HepG2 (cell line): Measurements from ENCODE around the gene ZNF618. TPM values are rescaled to one million over a fixed set of nuclear protein-coding genes. Genes with fewer than 3 reads are reported as not detected.
A peak's percentile ranks its signal among the peaks of the same experiment; 100 is the strongest.

Experiments used
- ATAC-seq: fragments of 200-7000 bp; cut with Tn5 transposase; 3 replicates; pipeline ENCODE4 v1.9.1; 2020; ENCODE audit warnings: mild to moderate bottlenecking, moderate library complexity
- BruUV-seq: library from RNA; stranded (reverse); fragments of 400-500 nt; replicated peaks from 2 replicates; lab custom pipeline; 2021; lab: Mats Ljungman, UMichigan
- CTCF ChIA-PET: fragments of 300-600 bp; formaldehyde crosslinking; extraction: SDS; loops from one replicate; lab custom pipeline; 2021; ENCODE audit warnings: low total read pairs, inconsistent platforms, low intra/inter-chr PET ratio; lab: Yijun Ruan, JAX
- POLR2A ChIA-PET: fragments of 350-600 bp; sonication (Branson Sonifier 250); formaldehyde crosslinking; loops from one replicate; lab custom pipeline; 2020; ENCODE audit warnings: antibody characterized with exemption, inconsistent platforms; lab: Yijun Ruan, JAX
- DNase-seq: peaks from one replicate; pipeline ENCODE4 v3.0.0-alpha.2; 2015; ENCODE audit warnings: low spot score
- FAIRE-seq: peaks from 3 replicates; lab custom pipeline; 2011; peaks lifted over from hg19 to GRCh38; lab: Jason Lieb, UNC
- H2AFZ ChIP-seq: one replicate; pipeline ENCODE4 v1.6.1; 2011; ENCODE audit warnings: low read length, inconsistent platforms
- H3K27ac ChIP-seq: fragments of 300-600 bp; 3 replicates; pipeline ENCODE4 v1.8.0; 2011; ENCODE audit warnings: mixed run types, mild to moderate bottlenecking, mixed read lengths, low read length, inconsistent platforms; ENCODE audit not compliant: insufficient read depth; ENCODE audit errors: extremely low read length
- H3K27me3 ChIP-seq, 2 experiments: fragments of 200-600 bp in 1 of 2; 2 replicates in 1 of 2; 3 replicates in 1 of 2; pipeline versions ENCODE4 v1.6.0 to v1.8.0; 2011; ENCODE audit warnings: low read length in 2 of 2, mild to moderate bottlenecking in 2 of 2, moderate library complexity in 2 of 2, inconsistent platforms in 1 of 2; ENCODE audit not compliant: insufficient read depth in 2 of 2, control insufficient read depth in 1 of 2
- H3K36me3 ChIP-seq, 2 experiments: fragments of 200-600 bp in 1 of 2; replicated peaks in 1 of 2; 2 replicates in 1 of 2; 3 replicates in 1 of 2; pipeline versions ENCODE4 v1.5.1 to v1.8.0; 2011; ENCODE audit warnings: low read length in 2 of 2, inconsistent platforms in 1 of 2; ENCODE audit not compliant: insufficient read depth in 2 of 2, control insufficient read depth in 1 of 2
- H3K4me1 ChIP-seq: 2 replicates; pipeline ENCODE4 v1.5.1; 2012; ENCODE audit warnings: low read length, inconsistent platforms; ENCODE audit not compliant: insufficient read depth
- H3K4me2 ChIP-seq: 2 replicates; pipeline ENCODE4 v1.6.0; 2011; ENCODE audit warnings: low read depth, low read length, inconsistent platforms
- H3K4me3 ChIP-seq, 3 experiments: fragments of 200-600 bp in 1 of 3; sonication (generic), shearing (Covaris generic) in 1 of 3; replicated peaks in 1 of 3; 2 replicates each; pipeline ENCODE4 v1.5.1; 2011 to 2016; ENCODE audit warnings: low read length in 3 of 3, inconsistent platforms in 2 of 3, low read depth in 2 of 3, mild to moderate bottlenecking in 2 of 3, control low read depth in 1 of 3, mixed read lengths in 1 of 3; ENCODE audit not compliant: insufficient read depth in 1 of 3
- H3K79me2 ChIP-seq: one replicate; pipeline ENCODE4 v1.6.1; 2011; ENCODE audit warnings: low read length, inconsistent platforms; ENCODE audit not compliant: insufficient read depth
- H3K9ac ChIP-seq: 2 replicates; pipeline ENCODE4 v1.6.0; 2011; ENCODE audit warnings: mild to moderate bottlenecking, low read depth, low read length, inconsistent platforms; ENCODE audit not compliant: insufficient read depth
- H3K9me3 ChIP-seq: 2 replicates; pipeline ENCODE4 v1.5.1; 2012; ENCODE audit warnings: mild to moderate bottlenecking, low read length
- H4K20me1 ChIP-seq: 2 replicates; pipeline ENCODE4 v1.6.0; 2011; ENCODE audit warnings: inconsistent platforms, mild to moderate bottlenecking, low read length, moderate library complexity; ENCODE audit not compliant: insufficient read depth
- ATF6 ChIP-seq: sonication (generic); formaldehyde crosslinking; conservative IDR thresholded peaks from 2 replicates; pipeline ENCODE4 v1.4.0; 2020; ENCODE audit warnings: missing genetic modification reagents
- CBX5 ChIP-seq: sonication (generic); formaldehyde crosslinking; IDR thresholded peaks from 2 replicates; pipeline ENCODE4 v1.4.0; 2020; ENCODE audit warnings: missing genetic modification reagents, borderline replicate concordance
- RERE ChIP-seq: IDR thresholded peaks from 2 replicates; pipeline ENCODE4 v1.6.1; 2016; ENCODE audit warnings: low read depth, missing genetic modification reagents, missing compliant biosample characterization
- SMC3 ChIP-seq: IDR thresholded peaks from 2 replicates; pipeline ENCODE4 v1.6.1; 2011; ENCODE audit warnings: low read length, improper control_type of control experiment
- ZNF12 ChIP-seq: sonication (generic); formaldehyde crosslinking; IDR thresholded peaks from 2 replicates; pipeline ENCODE4 v1.5.0; 2020; ENCODE audit warnings: missing genetic modification reagents
- WGBS: methylation state at CpG from one replicate; pipeline ENCODE4 v1.1.6; 2017; ENCODE audit warnings: low lambda C conversion rate; 5-methylcytosine and 5-hydroxymethylcytosine counted together
- in situ Hi-C: cut with HindIII; loops from 2 replicates; pipeline ENCODE4 v1.10.0; 2017; ENCODE audit warnings: low pct_unique_long_range_greater_than_20kb; ENCODE audit not compliant: extremely low pct_ligation_motif_present
- intact Hi-C: fragments of 100-400 bp; cut with micrococcal nuclease; formaldehyde crosslinking; loops from one replicate; pipeline ENCODE4 v1.10.0; 2022; ENCODE audit not compliant: unreplicated experiment
- polyA plus RNA-seq, 8 experiments: library from polyadenylated mRNA; depleted of rRNA in 3 of 8; stranded (reverse) in 7 of 8; unstranded in 1 of 8; fragments of >200 nt; fragmentation: Illumina TruSeq in 4 of 8; extraction: Trizol in 4 of 8; gene quantifications; 2 replicates each; pipeline versions ENCODE4 v1.2.1 to v1.2.3, GENCODE V29; 2011 to 2016; ENCODE audit warnings: low read depth in 4 of 8, missing spikeins in 1 of 8, mixed read lengths in 1 of 8; ENCODE audit not compliant: insufficient read depth in 1 of 8
- total RNA-seq, 5 experiments: library from RNA; depleted of rRNA; stranded (reverse); fragments of >200 nt; fragmentation: Illumina TruSeq; extraction: Trizol; gene quantifications; 2 replicates each; pipeline ENCODE4 v1.2.3, GENCODE V29; 2016; ENCODE audit warnings: low read depth in 1 of 5

Gene ZNF618
- total and polyA plus RNA-seq, 2 of the 13 experiments (the other 11 are each of a cell fraction or from before 2014, with no cell fraction given), result 0.07 TPM

GRCh38 chr9:113989714-113990569, 113.8 kb downstream of the ZNF618 start:
- no peak for FAIRE-seq
- no peak for TF ChIP-seq SMC3
- no peak for TF ChIP-seq RERE
- no peak for TF ChIP-seq CBX5 (CRISPR knock-in tag)
- TF ChIP-seq ATF6 (CRISPR knock-in tag), result no peak
- peak; percentile 91 for TF ChIP-seq ZNF12 (CRISPR knock-in tag)
- intact Hi-C loops (no loop called here), in situ Hi-C loops (no loop called here)
- Histone ChIP-seq H3K9me3 (no peaks in the 10 kb centered on the region), H3K4me1 (0 out of 2 replicates have a peak, but pooled peaks cover 7% of the 10 kb centered on the region), H3K27me3 (peaks cover 0 to 25% of the 10 kb centered on the region in 2 experiments; a peak in 2 of 5 replicates), H3K36me3 (no peaks in the 10 kb centered on the region), H3K9ac (no peak overlapping the region), H3K4me2 (no peak overlapping the region), H2AFZ (no peak overlapping the region), H3K4me3 (no peak overlapping the region), H4K20me1 (no peaks in the 10 kb centered on the region), H3K27ac (no peak overlapping the region), H3K79me2 (no peaks in the 10 kb centered on the region)
- no TSS peak for BruUV-seq
- CTCF ChIA-PET, result no interaction called here
- 19% methylated on average over 5 of the region's 5 CpGs for WGBS
- DNase-seq, result no peak
- ATAC-seq, result no peak
- POLR2A ChIA-PET, result no interaction called here
